GM19238 (cell line): ENCODE data around the gene RNF20.
"Not testable (repeated sequence)": the region's sequence is repeated elsewhere in the genome, so short reads cannot be mapped to it uniquely, and the experiment has no call there.

Experiments used
- DNase-seq: peaks from one replicate; pipeline ENCODE4 v3.0.0; 2011; ENCODE audit warnings: low spot score; ENCODE audit not compliant: insufficient read length

The RNF20 gene

DNA sequence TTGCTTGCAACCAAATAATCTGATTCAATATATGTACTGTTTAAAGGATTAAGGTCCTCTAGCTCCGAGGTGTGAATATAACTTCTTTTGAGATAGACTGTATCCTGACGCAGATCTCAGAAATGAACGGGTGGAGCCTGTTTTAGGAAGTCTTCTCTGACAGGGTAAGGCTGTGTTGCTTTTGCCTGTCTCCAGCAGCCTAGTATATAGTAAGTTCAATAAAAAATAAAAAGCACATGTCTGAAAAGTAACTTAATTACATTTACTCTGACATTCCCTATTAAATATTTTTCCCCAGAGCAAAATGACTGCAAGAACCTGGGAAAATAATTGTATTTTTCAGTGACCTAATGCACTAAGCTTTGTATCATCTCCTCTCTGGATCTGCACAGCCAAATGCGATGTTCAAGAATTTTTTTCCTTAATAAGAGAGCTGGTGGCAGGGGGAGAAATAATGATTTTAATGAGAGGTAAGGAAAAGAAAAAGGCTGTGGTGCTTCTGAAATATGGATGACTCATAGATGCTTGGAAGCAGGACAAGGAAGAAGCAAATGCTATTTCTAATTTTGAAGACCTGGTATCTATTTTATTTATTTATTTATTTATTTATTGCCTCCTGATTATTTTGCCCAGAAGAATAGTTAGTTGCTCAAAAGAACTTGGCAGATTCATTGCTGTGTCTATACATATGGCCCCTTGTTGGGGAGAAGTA, 53.8 kb downstream of the RNF20 start:
- DNase-seq: no peak

DNA sequence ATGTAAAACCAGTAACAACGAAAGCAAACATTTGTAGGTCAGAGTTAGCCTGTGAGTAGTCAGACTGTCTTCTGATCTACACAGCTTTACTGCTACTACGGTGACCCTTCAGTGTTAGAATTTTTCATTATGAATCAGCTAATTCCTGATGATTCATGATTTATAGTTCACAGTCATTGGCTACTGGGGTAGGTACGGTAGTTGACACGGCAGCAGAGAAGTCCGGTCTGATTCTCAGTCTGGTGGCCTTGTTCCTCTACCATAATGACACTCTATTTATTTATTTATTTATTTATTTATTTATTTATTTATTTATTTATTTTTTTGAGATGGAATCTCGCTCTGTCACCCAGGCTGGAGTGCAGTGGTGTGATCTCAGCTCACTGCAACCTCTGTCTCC, 56.4 kb downstream of the RNF20 start:
- DNase-seq: not testable (repeated sequence)

GRCh38 chr9:101590901-101591300, 57.2 kb downstream of the RNF20 start:
- DNase-seq: no peak

DNA sequence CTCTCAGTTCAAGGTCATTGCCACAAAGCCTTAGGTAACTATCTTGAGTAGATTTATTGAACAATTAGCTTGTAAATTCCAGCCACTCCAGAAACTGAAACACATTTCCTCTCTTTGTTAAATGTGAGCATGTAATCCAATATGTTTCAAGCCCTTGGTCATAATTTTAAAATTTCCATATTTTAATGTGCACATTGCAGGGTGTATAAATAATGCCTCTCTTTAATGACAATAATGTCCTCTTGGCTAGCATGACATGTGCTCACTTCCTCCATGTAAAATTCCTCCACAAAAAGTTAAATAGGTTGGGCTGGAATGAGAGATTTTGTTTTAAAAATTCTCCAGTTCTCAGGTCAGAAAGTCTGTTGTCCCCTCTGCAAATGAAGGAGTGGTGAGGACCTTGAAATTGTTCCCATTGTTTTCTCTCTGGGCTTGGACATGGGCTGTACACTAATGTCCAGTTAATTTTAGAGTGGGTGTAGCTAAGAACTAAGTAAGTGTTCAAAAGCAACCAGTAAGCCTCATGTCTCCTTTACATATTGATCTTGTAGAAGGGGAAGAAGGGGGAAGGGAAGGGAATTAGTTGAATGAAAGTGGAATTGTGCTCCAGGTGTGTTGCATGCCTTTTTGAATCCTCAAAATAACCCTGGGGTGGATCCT, 58.3 kb downstream of the RNF20 start:
- no peak for DNase-seq

GRCh38 chr9:101592788-101593187, 59.1 kb downstream of the RNF20 start:
- no peak for DNase-seq

GRCh38 chr9:101593345-101593744, 59.7 kb downstream of the RNF20 start:
- no peak for DNase-seq

DNA sequence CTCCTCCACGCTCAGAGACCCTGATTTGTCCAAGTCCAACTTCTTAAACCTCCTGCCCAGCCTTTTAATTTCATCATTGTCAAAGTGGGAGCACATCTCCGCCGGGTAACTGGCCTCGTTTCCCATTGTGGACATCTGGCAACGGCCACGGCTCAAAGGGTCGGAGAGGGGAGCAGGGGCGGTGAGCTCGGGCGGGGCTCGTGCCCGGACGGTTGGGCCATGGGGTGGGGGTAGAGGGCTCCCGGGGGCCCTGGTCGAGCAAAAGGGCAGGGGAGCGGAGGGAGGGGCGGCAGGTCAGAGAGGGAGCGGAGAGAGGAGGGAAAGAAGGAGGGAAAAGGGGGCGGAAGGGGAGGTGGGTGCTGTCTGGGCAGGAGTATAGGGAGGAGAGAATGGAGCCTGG, 61.1 kb downstream of the RNF20 start, which contains the start of gene PPP3R2:
Gene PPP3R2, minus strand, starts transcription at position 174 of the 400 bp plus-strand sequence. Its CDS starts 48 bp downstream, at position 126.
- no peak for DNase-seq

DNA sequence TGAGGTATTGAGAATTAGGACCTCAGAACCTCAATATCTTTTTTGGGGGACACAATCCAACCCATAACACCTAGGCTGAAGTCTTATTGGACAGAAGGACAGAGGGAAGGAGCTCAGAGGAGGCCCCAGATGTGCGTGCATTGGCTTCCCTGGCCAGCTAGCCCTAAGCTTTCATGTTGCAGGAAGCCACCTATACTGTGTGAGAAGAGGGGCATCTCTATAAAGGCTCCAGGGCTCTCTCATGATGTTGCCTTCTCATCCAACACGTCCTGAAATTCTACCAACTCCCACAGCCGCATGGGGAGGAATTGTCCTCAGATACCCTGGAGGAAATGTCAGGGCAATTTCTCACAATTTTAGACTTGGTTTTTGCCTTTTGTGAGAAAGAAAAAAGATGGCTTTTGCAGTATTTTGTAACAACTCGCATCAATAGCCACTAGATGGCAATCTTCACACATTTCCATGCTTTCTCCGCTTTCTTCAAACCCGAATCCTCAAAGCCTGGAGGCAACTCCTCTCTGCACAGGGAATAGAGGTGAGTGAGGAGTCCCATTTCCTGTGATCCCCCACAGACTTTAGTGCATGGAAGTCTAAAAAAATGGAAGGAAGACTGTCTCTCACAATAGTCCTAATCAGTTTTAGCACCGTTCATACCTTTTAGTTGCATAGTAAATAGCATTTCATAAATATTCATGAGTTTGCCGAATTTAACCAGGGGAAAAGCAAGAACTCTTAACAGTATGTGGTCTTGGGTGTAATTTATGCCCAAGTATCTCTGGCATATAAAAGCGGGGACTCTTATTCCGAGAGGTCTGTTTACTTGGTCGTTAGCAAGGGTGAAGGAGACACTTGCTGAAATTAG, 68.5 kb downstream of the RNF20 start:
- no peak for DNase-seq

DNA sequence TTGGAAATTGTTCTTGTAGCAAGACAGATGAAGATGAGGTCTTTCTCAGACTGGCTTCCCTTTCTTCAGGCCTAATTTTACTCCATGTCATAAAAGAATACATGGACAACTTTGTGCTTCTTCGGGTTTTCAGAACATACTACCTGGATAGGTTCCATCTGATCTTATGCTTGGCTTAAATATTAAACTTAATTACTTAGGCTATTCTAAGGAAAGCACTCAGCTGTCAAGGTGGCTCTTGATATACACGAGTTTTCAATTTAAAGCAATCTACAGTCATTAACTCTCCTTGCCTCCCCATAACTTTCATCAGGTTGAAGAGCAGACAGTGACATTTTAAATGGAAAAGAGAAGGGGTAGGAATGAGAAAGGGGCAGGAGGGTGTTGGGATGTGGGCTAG, 70.6 kb downstream of the RNF20 start:
- no peak for DNase-seq

- DNase-seq: no peak
These were observed 71.9 kb downstream of the RNF20 start for GRCh38 chr9:101605547-101605946.
